ENCODE measurements around the gene BAMBI.

DNA sequence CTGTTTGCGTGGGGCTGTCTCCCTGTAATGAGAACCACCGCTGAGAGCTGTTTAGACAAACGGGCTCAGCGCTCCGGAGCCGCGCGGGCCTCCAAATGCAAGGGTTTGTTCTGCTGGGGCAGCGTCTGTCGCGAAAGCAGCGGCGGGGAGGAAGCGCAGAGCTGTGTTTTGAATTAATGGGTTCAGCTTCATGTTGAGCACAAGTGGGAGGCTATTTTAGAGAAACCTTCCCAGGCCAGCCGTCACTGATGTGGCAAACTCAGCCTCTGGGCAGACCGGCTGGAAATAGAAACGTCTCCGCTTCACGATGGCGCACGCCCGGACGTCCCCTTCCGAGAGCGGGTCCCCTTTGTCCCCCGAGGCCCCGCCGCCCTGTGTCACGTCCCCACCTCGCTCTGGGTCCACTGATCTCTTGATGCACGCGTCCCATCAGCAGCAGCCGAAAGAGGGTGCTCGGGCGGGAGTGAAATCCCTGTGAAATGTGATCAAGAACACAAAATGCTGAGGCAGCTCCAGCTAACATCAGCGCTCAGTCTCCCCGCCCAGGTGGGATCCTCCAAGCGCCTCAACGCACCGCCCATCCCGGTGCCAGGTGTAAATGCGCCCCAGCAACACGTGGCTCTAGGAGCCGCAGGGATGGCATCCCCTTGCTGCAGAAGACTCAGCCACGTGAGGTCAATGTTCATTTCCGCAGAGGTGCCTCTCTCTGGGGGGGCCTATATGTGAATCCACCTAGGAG is 44.9 kb downstream of the BAMBI start:
- TF ChIP-seq, protein P1, sequence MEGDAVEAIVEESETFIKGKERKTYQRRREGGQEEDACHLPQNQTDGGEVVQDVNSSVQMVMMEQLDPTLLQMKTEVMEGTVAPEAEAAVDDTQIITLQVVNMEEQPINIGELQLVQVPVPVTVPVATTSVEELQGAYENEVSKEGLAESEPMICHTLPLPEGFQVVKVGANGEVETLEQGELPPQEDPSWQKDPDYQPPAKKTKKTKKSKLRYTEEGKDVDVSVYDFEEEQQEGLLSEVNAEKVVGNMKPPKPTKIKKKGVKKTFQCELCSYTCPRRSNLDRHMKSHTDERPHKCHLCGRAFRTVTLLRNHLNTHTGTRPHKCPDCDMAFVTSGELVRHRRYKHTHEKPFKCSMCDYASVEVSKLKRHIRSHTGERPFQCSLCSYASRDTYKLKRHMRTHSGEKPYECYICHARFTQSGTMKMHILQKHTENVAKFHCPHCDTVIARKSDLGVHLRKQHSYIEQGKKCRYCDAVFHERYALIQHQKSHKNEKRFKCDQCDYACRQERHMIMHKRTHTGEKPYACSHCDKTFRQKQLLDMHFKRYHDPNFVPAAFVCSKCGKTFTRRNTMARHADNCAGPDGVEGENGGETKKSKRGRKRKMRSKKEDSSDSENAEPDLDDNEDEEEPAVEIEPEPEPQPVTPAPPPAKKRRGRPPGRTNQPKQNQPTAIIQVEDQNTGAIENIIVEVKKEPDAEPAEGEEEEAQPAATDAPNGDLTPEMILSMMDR (IDR thresholded peaks at IDR 0.05) = no peak
- TF ChIP-seq EP300 (IDR thresholded peaks at IDR 0.05) = no peak

Data from ovary (tissue), 3 donors.